GM19025 (cell line): Measurements from ENCODE around the gene LSAMP.

Source experiments
- ATAC-seq: cut with Tn5 transposase; IDR thresholded peaks from one replicate; pipeline ENCODE4 v1.9.1; 2021; ENCODE audit warnings: mild to moderate bottlenecking, low read depth, moderate library complexity; ENCODE audit not compliant: unreplicated experiment

Gene LSAMP

GRCh38 chr3:116433552-116433951, 11.7 kb downstream of the LSAMP start:
- no peak for ATAC-seq

- no peak for ATAC-seq
Measured at GRCh38 chr3:116432795-116433194, 12.5 kb downstream of the LSAMP start.

- ATAC-seq: no peak
Measured at GRCh38 chr3:116429479-116430269, 15.6 kb downstream of the LSAMP start.

- ATAC-seq: no peak
Measured at GRCh38 chr3:116426036-116426435, 19.3 kb downstream of the LSAMP start.

- no peak for ATAC-seq
Measured at GRCh38 chr3:116425126-116425525, 20.2 kb downstream of the LSAMP start.

- no peak for ATAC-seq
Measured at GRCh38 chr3:116423945-116424344, 21.3 kb downstream of the LSAMP start.

GRCh38 chr3:116423374-116423773, 21.9 kb downstream of the LSAMP start:
- no peak for ATAC-seq

GRCh38 chr3:116417151-116417550, 28.1 kb downstream of the LSAMP start:
- no peak for ATAC-seq

GRCh38 chr3:116413319-116413718, 32.0 kb downstream of the LSAMP start:
- no peak for ATAC-seq

GRCh38 chr3:116408473-116408872, 36.8 kb downstream of the LSAMP start:
- no peak for ATAC-seq

- no peak for ATAC-seq
Measured at GRCh38 chr3:116405231-116405630, 40.1 kb downstream of the LSAMP start.

- ATAC-seq: no peak
Measured at GRCh38 chr3:116399701-116400226, 45.5 kb downstream of the LSAMP start.

GRCh38 chr3:116394365-116394764, 50.9 kb downstream of the LSAMP start:
- no peak for ATAC-seq

GRCh38 chr3:116393199-116393598, 52.1 kb downstream of the LSAMP start:
- no peak for ATAC-seq

- no peak for ATAC-seq
Measured at GRCh38 chr3:116392291-116392690, 53.0 kb downstream of the LSAMP start.

- no peak for ATAC-seq
Measured at GRCh38 chr3:116391296-116392201, 53.7 kb downstream of the LSAMP start.

GRCh38 chr3:116390318-116390717, 55.0 kb downstream of the LSAMP start:
- ATAC-seq: no peak

- ATAC-seq: no peak
Measured at GRCh38 chr3:116388867-116389385, 56.4 kb downstream of the LSAMP start.

- no peak for ATAC-seq
Measured at GRCh38 chr3:116386168-116386567, 59.1 kb downstream of the LSAMP start.

- no peak for ATAC-seq
Measured at GRCh38 chr3:116384717-116385116, 60.6 kb downstream of the LSAMP start.

GRCh38 chr3:116378077-116378476, 67.2 kb downstream of the LSAMP start:
- ATAC-seq: no peak
